T-helper 1 cell treated with Interleukin-12 subunit alpha and Interleukin-12 subunit beta and Interleukin-4 antibody, amounts not matched to agents 30 ng/mL and 1 ng/mL, for 36 hours (primary cell): Measurements from ENCODE around the gene GAS6. TPM values are rescaled to one million over a fixed set of nuclear protein-coding genes. Genes with fewer than 3 reads are reported as not detected.
"Not testable (repeated sequence)": the region's sequence is repeated elsewhere in the genome, so short reads cannot be mapped to it uniquely, and the experiment has no call there.

Experiments used
- intact Hi-C: fragments of 100-400 bp; cut with micrococcal nuclease; formaldehyde crosslinking; loops from one replicate; pipeline ENCODE4 v1.15.1; 2024
- total RNA-seq: library from RNA; stranded (reverse); gene quantifications from 2 replicates; pipeline ENCODE4 v1.2.3, GENCODE V29; 2022

Gene GAS6
- 3.3 and 3.8 TPM in 2 replicates for total RNA-seq

- intact Hi-C loops: no loop called here
Measured at GRCh38 chr13:113863524-113864272, at the start of gene GAS6. Gene GAS6 (minus strand): TSS chr13:113864076. CDS start chr13:113863920, 156 bp downstream.

GRCh38 chr13:113913408-113913807 lies 49.5 kb upstream of the GAS6 start:
- intact Hi-C loops: not testable (repeated sequence)

GRCh38 chr13:113912596-113912995 lies 48.7 kb upstream of the GAS6 start:
- intact Hi-C loops: no loop called here

- intact Hi-C loops: no loop called here
Measured at GRCh38 chr13:113907635-113908617, 44.0 kb upstream of the GAS6 start.

- intact Hi-C loops: no loop called here
Measured at GRCh38 chr13:113906571-113906970, 42.7 kb upstream of the GAS6 start.

GRCh38 chr13:113905942-113906341 lies 42.1 kb upstream of the GAS6 start:
- intact Hi-C loops: loop anchor here (2.0 kb wide), 1 partner anchor 89 kb away; no protein-coding TSS in a partner anchor

GRCh38 chr13:113905018-113905417 lies 41.1 kb upstream of the GAS6 start:
- intact Hi-C loops: loop anchor here (2.0 kb wide), 1 partner anchor 88 kb away; no protein-coding TSS in a partner anchor

GRCh38 chr13:113904411-113904810 lies 40.5 kb upstream of the GAS6 start:
- intact Hi-C loops: loop anchor here (2.0 kb wide), 1 partner anchor 88 kb away; no protein-coding TSS in a partner anchor

GRCh38 chr13:113903912-113904311 lies 40.0 kb upstream of the GAS6 start:
- intact Hi-C loops: loop anchor here (2.0 kb wide), 1 partner anchor 87 kb away; no protein-coding TSS in a partner anchor

- intact Hi-C loops: no loop called here
Measured at GRCh38 chr13:113902986-113903775, 39.3 kb upstream of the GAS6 start.

GRCh38 chr13:113902481-113902880 lies 38.6 kb upstream of the GAS6 start:
- intact Hi-C loops: no loop called here

- intact Hi-C loops: no loop called here
Measured at GRCh38 chr13:113901642-113902041, 37.8 kb upstream of the GAS6 start.

GRCh38 chr13:113901231-113901630 lies 37.4 kb upstream of the GAS6 start:
- intact Hi-C loops: no loop called here

- intact Hi-C loops: no loop called here
Measured at GRCh38 chr13:113900646-113901045, 36.8 kb upstream of the GAS6 start.

- intact Hi-C loops: no loop called here
Measured at GRCh38 chr13:113898391-113898790, 34.5 kb upstream of the GAS6 start.

GRCh38 chr13:113897966-113898365 lies 34.1 kb upstream of the GAS6 start:
- intact Hi-C loops: no loop called here

- intact Hi-C loops: no loop called here
Measured at GRCh38 chr13:113897161-113897560, 33.3 kb upstream of the GAS6 start.

- intact Hi-C loops: no loop called here
Measured at GRCh38 chr13:113895436-113895835, 31.6 kb upstream of the GAS6 start.

GRCh38 chr13:113890774-113891480 lies 27.1 kb upstream of the GAS6 start:
- intact Hi-C loops: no loop called here

GRCh38 chr13:113889467-113889866 lies 25.6 kb upstream of the GAS6 start:
- intact Hi-C loops: no loop called here
